Cardiac fibroblast (primary cell): ENCODE measurements around the gene RSPRY1.

Experiments
- DNase-seq, 2 donors: peaks; one replicate each; pipeline versions ENCODE4 v3.0.0 to v3.0.0-alpha.2; 2010; ENCODE audit warnings: low read depth in 2 of 2
- H3K4me3 ChIP-seq, 2 donors: replicated peaks in 1 of 2; 1 replicate in 1 of 2; 2 replicates in 1 of 2; pipeline ENCODE4 v1.5.1; 2011; ENCODE audit warnings: low read depth in 2 of 2, low read length in 2 of 2, mild to moderate bottlenecking in 2 of 2, moderate library complexity in 1 of 2
- TF ChIP-seq, protein P1 (sequence below): IDR thresholded peaks from one replicate; pipeline ENCODE4 v1.5.1; 2011; ENCODE audit warnings: low read depth, mild to moderate bottlenecking, low read length, inconsistent platforms

RSPRY1 gene

DNA sequence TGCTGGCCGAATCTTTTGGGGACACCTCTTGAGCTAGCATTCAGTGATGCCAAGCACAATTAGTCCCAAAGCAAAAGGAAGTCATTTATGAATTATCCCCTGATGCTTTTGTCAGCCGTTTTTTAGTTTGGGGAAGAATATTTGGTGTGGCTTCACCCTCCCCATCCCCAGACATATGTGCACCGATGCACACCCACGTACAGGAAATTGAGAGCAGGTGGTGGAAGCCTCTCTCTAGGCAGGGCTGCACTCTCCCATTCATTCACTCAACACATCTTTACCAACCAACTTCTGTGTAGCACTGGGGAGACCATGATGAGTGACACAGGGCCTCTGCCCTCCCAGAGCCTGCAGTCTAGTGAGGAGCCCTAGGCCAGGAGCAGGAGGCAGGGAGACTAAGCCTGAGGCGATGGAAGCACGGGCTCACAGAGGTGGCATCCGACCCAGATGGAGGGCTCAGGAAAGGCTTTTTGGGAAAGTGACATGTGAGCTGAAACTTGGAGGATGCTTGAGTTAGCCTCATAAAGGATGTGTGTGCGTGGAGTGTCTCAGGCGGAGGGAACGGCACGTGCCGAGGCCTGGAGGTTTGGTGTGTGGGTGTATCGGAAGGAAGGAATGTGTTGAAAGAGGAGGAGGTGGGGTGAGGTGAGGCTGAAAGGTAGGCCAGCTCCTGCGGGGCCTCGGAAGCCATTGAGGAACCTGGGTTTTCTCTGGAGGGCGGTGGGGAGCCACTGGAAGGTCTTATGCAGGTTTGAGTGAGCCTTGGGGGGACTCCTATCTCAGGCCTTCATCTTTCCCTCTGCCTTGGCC is 44.1 kb upstream of the RSPRY1 start:
- TF ChIP-seq, protein P1, sequence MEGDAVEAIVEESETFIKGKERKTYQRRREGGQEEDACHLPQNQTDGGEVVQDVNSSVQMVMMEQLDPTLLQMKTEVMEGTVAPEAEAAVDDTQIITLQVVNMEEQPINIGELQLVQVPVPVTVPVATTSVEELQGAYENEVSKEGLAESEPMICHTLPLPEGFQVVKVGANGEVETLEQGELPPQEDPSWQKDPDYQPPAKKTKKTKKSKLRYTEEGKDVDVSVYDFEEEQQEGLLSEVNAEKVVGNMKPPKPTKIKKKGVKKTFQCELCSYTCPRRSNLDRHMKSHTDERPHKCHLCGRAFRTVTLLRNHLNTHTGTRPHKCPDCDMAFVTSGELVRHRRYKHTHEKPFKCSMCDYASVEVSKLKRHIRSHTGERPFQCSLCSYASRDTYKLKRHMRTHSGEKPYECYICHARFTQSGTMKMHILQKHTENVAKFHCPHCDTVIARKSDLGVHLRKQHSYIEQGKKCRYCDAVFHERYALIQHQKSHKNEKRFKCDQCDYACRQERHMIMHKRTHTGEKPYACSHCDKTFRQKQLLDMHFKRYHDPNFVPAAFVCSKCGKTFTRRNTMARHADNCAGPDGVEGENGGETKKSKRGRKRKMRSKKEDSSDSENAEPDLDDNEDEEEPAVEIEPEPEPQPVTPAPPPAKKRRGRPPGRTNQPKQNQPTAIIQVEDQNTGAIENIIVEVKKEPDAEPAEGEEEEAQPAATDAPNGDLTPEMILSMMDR, result no peak
- no peak overlapping the region for H3K4me3 ChIP-seq
- no peak for DNase-seq

GRCh38 chr16:57143149-57143921 is 42.8 kb upstream of the RSPRY1 start:
- no peak overlapping the region for H3K4me3 ChIP-seq
- DNase-seq, result no peak
- TF ChIP-seq, protein P1, result no peak

- TF ChIP-seq, protein P1, result no peak
- DNase-seq, result no peak
- H3K4me3 ChIP-seq, result no peak overlapping the region
These were observed 42.1 kb upstream of the RSPRY1 start for GRCh38 chr16:57144027-57144426.

GRCh38 chr16:57145046-57146021 is 40.8 kb upstream of the RSPRY1 start:
- no peak overlapping the region for H3K4me3 ChIP-seq
- TF ChIP-seq, protein P1, result no peak
- peak; percentile 8 to 44 for DNase-seq

- TF ChIP-seq, protein P1, result no peak
- H3K4me3 ChIP-seq, result no peak overlapping the region
- no peak for DNase-seq
These were observed 40.0 kb upstream of the RSPRY1 start for GRCh38 chr16:57146040-57146647.

- DNase-seq, result no peak
- H3K4me3 ChIP-seq, result no peak overlapping the region
- TF ChIP-seq, protein P1, result peak; percentile 23
These were observed 39.4 kb upstream of the RSPRY1 start for GRCh38 chr16:57146735-57147134.
